ENCODE results near the gene CSNK1D. TPM values are rescaled to one million over a fixed set of nuclear protein-coding genes. Genes with fewer than 3 reads are reported as not detected.

CSNK1D gene
- 10 to 100 TPM; 51.6 to 64.9 TPM for total RNA-seq

GRCh38 chr17:82273327-82274133 is at the start of gene CSNK1D:
CSNK1D (minus strand) TSS chr17:82273700; CDS start chr17:82273381, 319 bp downstream.

GRCh38 chr17:82317394-82318168 is 44.1 kb upstream of the CSNK1D start, which contains the start of gene CD7:
CD7 (minus strand) TSS chr17:82317608; CDS start chr17:82317495, 113 bp downstream.

GRCh38 chr17:82228842-82229697 is 44.4 kb downstream of the CSNK1D start, which contains the start of gene SLC16A3:
SLC16A3 (plus strand) TSS chr17:82229042; CDS start chr17:82236009, 6,967 bp downstream.

GRCh38 chr17:82212331-82213250 is 60.9 kb downstream of the CSNK1D start, which contains the start of gene CCDC57:
CCDC57 (minus strand) TSS chr17:82212842; CDS start chr17:82201944, 10,898 bp downstream.

Other genes with a start within 250 kb of the CSNK1D start
- gene RAC3, start 242.0 kb downstream of the CSNK1D start, total RNA-seq, result 10 to 100 TPM; 10.3 to 13.7 TPM
- gene DCXR, start 236.0 kb downstream of the CSNK1D start, total RNA-seq, result 10 to 100 TPM; 50.9 to 62.6 TPM
- gene RFNG, start 221.9 kb downstream of the CSNK1D start, total RNA-seq, result 10 to 100 TPM; 20.3 to 26.3 TPM
- gene GPS1, start 221.8 kb downstream of the CSNK1D start, total RNA-seq, result 100 to 1,000 TPM; 100 to 150 TPM
- gene DUS1L, start 207.9 kb downstream of the CSNK1D start, total RNA-seq, result 10 to 100 TPM; 64.0 to 81.3 TPM
- gene FASN, start 175.5 kb downstream of the CSNK1D start, total RNA-seq, result 100 to 1,000 TPM; 134 to 239 TPM
- gene CCDC57, start 60.9 kb downstream of the CSNK1D start, total RNA-seq, result 10 to 100 TPM in 1 of 2 donors, 1 to 10 TPM in 1; 9.3 to 17.3 TPM
- 10 to 100 TPM; 15.1 to 45.6 TPM for gene SLC16A3, start 44.7 kb downstream of the CSNK1D start, total RNA-seq
- gene CD7, start 43.9 kb upstream of the CSNK1D start, total RNA-seq, result under 1 TPM; under 0.01 TPM
- 10 to 100 TPM; 15.8 to 70.6 TPM for gene SECTM1, start 60.1 kb upstream of the CSNK1D start, total RNA-seq
- gene TEX19, start 85.5 kb upstream of the CSNK1D start, total RNA-seq, result under 1 TPM in 1 of 2 donors, not detected in 1; 0.33 TPM
- gene UTS2R, start 98.1 kb upstream of the CSNK1D start, total RNA-seq, result not detected
- gene HEXD, start 144.6 kb upstream of the CSNK1D start, total RNA-seq, result 10 to 100 TPM; 16.2 to 19.0 TPM
- gene OGFOD3, start 144.9 kb upstream of the CSNK1D start, total RNA-seq, result 10 to 100 TPM; 21.6 to 25.1 TPM
- gene CYBC1, start 177.1 kb upstream of the CSNK1D start, total RNA-seq, result 10 to 100 TPM; 40.6 to 66.9 TPM
- 10 to 100 TPM; 25.3 to 35.4 TPM for gene NARF, start 185.0 kb upstream of the CSNK1D start, total RNA-seq
- gene FOXK2, start 246.0 kb upstream of the CSNK1D start, total RNA-seq, result 10 to 100 TPM; 42.0 to 44.3 TPM